Spinal cord (tissue), 10 donors: ENCODE data around the gene TRUB1. TPM values are rescaled to one million over a fixed set of nuclear protein-coding genes. Genes with fewer than 3 reads are reported as not detected.

Source experiments
- DNase-seq, 6 donors: peaks; one replicate each; pipeline versions ENCODE4 v3.0.0 to v3.0.0-alpha.2; 2013 to 2015; ENCODE audit warnings: low spot score in 6 of 6, low read depth in 4 of 6
- H3K27ac ChIP-seq: one replicate; pipeline ENCODE4 v1.5.1; 2013; ENCODE audit warnings: low read depth, low read length, control low read depth
- H3K27me3 ChIP-seq: one replicate; pipeline ENCODE4 v1.6.1; 2013; ENCODE audit warnings: low read length; ENCODE audit not compliant: control insufficient read depth, insufficient read depth
- H3K36me3 ChIP-seq: one replicate; pipeline ENCODE4 v1.6.1; 2013; ENCODE audit warnings: low read length; ENCODE audit not compliant: control insufficient read depth, insufficient read depth
- H3K4me1 ChIP-seq: one replicate; pipeline ENCODE4 v1.6.1; 2013; ENCODE audit warnings: low read length; ENCODE audit not compliant: control insufficient read depth, insufficient read depth
- H3K4me3 ChIP-seq: one replicate; pipeline ENCODE4 v1.5.1; 2013; ENCODE audit warnings: low read depth, low read length, control low read depth
- H3K9me3 ChIP-seq: one replicate; pipeline ENCODE4 v1.6.1; 2013; ENCODE audit warnings: low read length; ENCODE audit not compliant: control insufficient read depth, insufficient read depth
- WGBS: methylation state at CpG from one replicate; pipeline ENCODE4 v1.1.5; 2013; ENCODE audit warnings: missing lambda C conversion rate; ENCODE audit not compliant: insufficient coverage; 5-methylcytosine and 5-hydroxymethylcytosine counted together
- polyA plus RNA-seq, 2 donors: library from polyadenylated mRNA; unstranded; fragments of 120-200 nt; gene quantifications; one replicate each; pipeline ENCODE4 v1.2.1, GENCODE V29; 2013; ENCODE audit not compliant: insufficient read length in 2 of 2
- total RNA-seq, 2 donors: library from RNA; depleted of rRNA in 1 of 2; stranded (reverse); fragments of 120-200 nt in 1 of 2; fragments of >200 nt in 1 of 2; gene quantifications; one replicate each; pipeline versions ENCODE4 v1.2.3 to v1.2.4, GENCODE V29; 2013 to 2014
- donor health status: healthy.

Gene TRUB1
- total and polyA plus RNA-seq, 4 donors = 24.6 to 51.9 (median 30.2) TPM

DNA sequence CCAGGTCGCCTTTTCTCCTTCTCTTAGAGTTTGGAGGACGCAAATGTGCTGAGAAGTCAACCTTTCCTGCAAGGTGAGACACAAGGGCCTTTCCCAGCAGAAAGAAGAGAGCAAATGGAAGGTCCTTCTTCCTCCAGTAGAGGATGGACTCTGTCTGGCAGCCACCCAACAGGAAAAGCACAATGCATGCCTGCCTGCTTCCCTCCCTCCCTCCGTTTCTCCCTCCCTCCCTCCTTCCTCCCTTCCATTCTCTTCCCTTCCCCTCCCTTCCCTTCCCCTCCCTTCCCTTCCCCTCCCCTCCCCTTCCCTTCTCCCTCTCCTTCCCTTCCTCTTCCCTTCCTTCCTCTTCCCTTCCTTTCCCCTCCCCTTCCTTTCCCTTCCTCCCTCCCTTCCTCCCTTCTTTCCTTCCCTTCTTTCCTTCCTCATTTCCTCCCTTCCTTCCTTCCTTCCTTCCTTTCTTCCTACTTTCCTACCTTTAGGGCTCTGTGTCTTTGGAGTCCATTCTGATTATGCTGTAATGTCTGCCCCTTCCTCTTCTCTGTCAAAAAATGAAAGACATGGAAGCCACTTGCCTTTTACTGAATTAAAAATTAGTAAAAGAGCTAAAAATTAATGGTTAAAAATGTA, 66.4 kb downstream of the TRUB1 start:
- Histone ChIP-seq H3K36me3 (no peaks in the 10 kb centered on the region), H3K27ac (no peak overlapping the region), H3K4me3 (no peak overlapping the region), H3K4me1 (peaks cover 4% of the 10 kb centered on the region), H3K27me3 (peaks cover under 1% of the 10 kb centered on the region), H3K9me3 (no peaks in the 10 kb centered on the region)
- DNase-seq = no peak
- 65% methylated on average over 2 of the region's 3 CpGs for WGBS

DNA sequence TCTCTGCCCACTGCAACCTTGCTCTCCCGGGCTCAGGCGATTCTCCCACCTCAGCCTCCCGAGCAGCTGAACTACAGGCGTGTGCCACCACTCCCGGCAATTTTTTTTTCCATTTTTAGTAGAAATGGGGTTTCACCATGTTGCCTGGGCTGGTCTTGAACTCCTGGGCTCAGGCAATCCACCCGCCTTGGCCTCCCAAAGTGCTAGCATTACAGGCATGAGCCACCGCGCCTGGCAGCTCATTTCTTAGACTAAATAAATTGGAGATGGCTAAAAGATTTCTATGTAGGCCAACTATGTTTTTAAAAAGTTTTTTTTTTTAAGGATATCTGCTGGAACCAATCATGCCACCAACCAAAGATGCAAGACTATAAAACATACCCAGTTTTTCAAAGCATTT, 67.8 kb downstream of the TRUB1 start:
- Histone ChIP-seq H3K27ac (no peak overlapping the region), H3K4me3 (no peak overlapping the region), H3K4me1 (peaks cover 4% of the 10 kb centered on the region), H3K36me3 (no peaks in the 10 kb centered on the region), H3K9me3 (no peaks in the 10 kb centered on the region), H3K27me3 (no peaks in the 10 kb centered on the region)
- DNase-seq = no peak
- WGBS = 94% methylated on average over 5 of the region's 8 CpGs

DNA sequence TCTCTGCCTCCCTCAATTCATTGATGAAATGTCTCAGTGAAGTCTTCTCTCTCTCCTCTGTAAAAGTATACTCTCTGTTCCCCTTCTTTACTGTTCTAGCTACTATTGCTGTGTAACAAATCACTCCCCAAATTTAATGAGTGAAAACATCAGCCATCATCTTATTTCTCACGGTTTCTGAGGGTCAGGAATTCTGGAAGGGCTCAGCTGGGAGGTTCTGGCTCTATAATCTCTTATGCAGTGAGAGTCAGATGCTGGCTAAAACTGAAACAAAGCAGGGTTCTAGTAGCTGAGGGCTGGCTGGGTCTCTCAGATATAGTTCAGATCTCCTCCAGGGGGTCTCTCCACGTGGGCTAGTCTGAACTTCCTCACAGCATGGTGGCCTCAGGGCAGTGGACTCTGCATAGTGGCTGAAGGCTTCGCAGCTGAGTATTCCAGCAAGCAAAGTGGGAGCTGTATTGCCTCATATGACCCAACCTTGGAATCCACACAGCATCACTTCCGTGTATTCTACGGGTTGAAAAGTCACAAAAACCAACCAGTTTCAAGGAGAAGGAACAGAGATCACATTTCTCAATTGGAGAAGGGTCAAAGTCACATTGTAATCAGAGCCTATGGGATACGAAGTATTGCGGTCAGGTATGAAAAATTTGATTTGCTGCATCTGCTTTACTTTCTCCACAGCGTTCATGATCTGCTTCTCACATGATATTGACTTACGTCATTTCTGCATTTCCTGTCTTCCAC, 80.4 kb downstream of the TRUB1 start:
- no peak overlapping the region for H3K27ac ChIP-seq
- no peak for DNase-seq
- H3K4me1 ChIP-seq = no peaks in the 10 kb centered on the region
- H3K4me3 ChIP-seq = no peak overlapping the region
- no peaks in the 10 kb centered on the region for H3K27me3 ChIP-seq
- no peaks in the 10 kb centered on the region for H3K9me3 ChIP-seq
- WGBS = 80% methylated on average over 4 of the region's 9 CpGs
- H3K36me3 ChIP-seq = no peaks in the 10 kb centered on the region

DNA sequence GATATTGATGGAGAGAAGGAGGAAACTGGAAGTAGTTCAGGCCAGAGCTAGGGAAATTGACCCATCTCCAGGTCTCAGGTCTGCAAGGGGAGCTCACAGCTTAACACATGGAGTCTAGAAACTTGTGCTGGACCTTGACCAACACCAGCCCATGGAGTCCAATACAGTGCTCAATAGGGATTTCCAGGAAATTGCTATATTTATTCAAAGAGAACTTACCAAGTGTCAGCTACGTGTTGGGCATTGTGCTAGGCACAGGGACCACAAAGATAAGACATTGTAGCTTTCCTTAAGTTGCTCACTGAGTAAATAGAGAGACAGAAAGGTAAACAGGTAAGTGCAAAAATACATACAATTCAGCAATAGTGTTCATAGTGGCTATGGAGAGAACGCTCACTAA, 82.5 kb downstream of the TRUB1 start:
- no peaks in the 10 kb centered on the region for H3K27me3 ChIP-seq
- no peaks in the 10 kb centered on the region for H3K4me1 ChIP-seq
- WGBS = no CpG with 5 or more reads among the region's 2 CpGs
- no peak overlapping the region for H3K27ac ChIP-seq
- no peaks in the 10 kb centered on the region for H3K9me3 ChIP-seq
- no peak for DNase-seq
- H3K36me3 ChIP-seq = no peaks in the 10 kb centered on the region
- no peak overlapping the region for H3K4me3 ChIP-seq

DNA sequence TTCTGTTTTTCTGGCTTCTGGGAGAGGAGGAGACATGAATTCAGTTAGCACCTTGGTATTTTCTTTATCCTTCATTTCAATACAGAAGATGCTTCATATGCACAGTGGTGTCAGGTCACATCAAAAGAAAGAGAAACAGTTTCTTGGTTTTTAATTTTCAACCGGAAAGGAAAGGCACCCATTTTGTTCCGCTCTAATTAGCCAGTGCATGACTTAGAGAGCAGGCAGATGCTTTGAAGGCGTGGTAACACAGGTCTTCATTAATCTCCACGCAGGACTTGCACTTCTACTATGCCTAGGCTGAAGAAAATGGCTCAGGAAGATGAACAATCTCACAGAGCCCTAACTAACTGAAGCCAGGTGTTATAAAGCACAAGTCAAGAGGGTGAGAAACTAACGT, 84.7 kb downstream of the TRUB1 start:
- Histone ChIP-seq H3K27me3 (no peaks in the 10 kb centered on the region), H3K27ac (no peak overlapping the region), H3K36me3 (no peaks in the 10 kb centered on the region), H3K4me1 (no peaks in the 10 kb centered on the region), H3K9me3 (no peaks in the 10 kb centered on the region), H3K4me3 (no peak overlapping the region)
- 51% methylated on average over 3 of the region's 5 CpGs for WGBS
- DNase-seq = no peak

DNA sequence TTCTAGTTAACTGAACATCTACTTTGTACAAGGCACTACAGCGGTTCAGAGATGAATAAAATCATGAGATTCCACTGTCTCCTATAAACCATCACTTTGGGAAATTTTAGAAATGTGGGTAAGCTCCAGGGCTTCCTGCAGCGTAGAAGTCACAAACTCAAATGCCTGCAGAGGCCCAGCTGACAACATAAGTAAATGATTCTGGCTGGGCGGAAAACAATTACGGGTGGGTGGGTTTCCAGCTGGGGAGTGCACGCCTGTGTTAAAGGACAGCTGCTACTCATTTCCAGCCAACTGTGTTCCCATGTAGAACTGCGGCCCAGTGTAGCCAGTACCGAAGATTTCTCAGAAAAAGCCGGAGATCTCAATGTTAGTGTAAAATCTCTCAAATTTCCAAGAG, 85.7 kb downstream of the TRUB1 start:
- 74% methylated on average over 6 of the region's 8 CpGs for WGBS
- Histone ChIP-seq H3K4me3 (no peak overlapping the region), H3K27me3 (no peaks in the 10 kb centered on the region), H3K36me3 (no peaks in the 10 kb centered on the region), H3K27ac (no peak overlapping the region), H3K9me3 (no peaks in the 10 kb centered on the region), H3K4me1 (no peaks in the 10 kb centered on the region)
- peak in 1 of 6 donors; percentile 51 for DNase-seq

DNA sequence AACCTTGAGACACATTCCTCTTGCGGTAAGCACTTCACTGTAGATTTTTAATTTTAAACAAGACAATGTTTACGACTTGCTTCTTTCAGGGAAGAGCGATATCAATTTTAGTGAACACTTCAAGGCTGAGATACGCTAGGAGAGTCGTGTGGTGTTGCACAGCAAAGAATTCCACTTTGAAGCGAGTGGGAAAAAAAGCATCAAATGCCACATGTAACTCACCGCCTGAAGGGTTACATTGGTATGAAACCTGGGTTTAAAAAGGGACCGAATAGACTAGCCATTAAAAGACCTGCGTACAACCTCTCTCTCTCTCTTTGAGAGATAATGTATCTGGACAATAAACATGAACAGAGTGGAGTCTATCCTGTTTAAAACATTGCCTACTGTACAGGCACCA, 86.4 kb downstream of the TRUB1 start:
- no peaks in the 10 kb centered on the region for H3K27me3 ChIP-seq
- H3K4me1 ChIP-seq = no peaks in the 10 kb centered on the region
- no peak overlapping the region for H3K4me3 ChIP-seq
- H3K36me3 ChIP-seq = no peaks in the 10 kb centered on the region
- H3K9me3 ChIP-seq = no peaks in the 10 kb centered on the region
- no peak for DNase-seq
- 91% methylated on average over 4 of the region's 9 CpGs for WGBS
- H3K27ac ChIP-seq = no peak overlapping the region

DNA sequence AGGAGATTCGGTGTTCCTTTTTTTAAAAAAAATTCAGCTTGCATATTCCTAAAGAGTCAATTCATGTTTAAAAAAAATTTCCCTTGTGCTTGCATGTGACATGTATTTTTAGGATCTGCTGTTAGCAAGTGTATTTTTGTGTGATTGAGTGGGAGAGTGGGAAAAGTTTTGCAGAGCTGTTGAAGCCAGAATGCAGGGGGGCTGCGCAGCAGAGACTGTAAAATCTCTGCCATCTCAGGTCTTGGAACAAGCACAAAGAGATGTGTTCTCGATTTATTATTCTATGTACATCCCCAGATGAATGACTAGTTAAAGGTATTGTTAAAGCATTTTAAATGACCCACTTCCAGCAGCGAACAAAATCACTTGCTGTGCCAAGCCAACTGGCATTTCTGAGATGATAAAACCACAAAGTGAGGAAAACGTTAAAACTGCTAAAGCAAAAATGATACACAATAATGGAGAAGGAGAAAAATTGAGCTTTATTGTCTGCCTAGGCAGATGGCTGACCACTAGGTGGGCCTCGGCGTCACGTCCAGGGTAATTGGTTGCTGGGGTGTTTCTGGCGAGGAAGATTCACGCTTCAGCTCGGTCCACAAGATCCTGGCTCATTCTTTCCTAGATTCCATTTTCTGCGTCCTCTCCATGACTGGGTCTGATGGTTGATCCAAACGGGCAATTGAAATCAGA, 88.2 kb downstream of the TRUB1 start:
- WGBS = 17% methylated on average over 1 of the region's 13 CpGs
- Histone ChIP-seq H3K9me3 (no peaks in the 10 kb centered on the region), H3K27me3 (no peaks in the 10 kb centered on the region), H3K36me3 (no peaks in the 10 kb centered on the region), H3K4me3 (no peak overlapping the region), H3K4me1 (no peaks in the 10 kb centered on the region), H3K27ac (no peak overlapping the region)
- peak in 3 of 6 donors; percentile 22 to 90 (median 78) for DNase-seq

DNA sequence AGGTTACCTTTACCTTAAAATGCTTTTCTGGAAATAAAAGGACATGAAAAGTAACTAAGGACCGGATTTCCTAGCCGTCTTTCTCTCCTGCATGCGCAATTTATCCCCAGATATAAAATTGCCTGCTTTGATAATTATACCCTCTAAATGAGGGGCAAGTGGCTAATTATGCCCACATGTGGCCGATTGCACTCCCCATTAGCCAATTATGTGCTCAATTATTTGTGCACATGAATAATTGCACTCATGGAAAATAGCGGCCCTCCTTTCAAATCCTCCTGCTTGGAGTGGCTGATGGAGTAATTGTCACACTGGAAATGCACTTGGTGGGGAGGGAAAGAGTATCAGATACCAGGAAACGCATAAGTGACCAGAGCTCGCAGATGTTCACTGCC, 88.7 kb downstream of the TRUB1 start:
- DNase-seq = peak in 2 of 6 donors; percentile 44 to 92
- 61% methylated on average over 6 of the region's 7 CpGs for WGBS
- no peak overlapping the region for H3K4me3 ChIP-seq
- no peaks in the 10 kb centered on the region for H3K4me1 ChIP-seq
- no peaks in the 10 kb centered on the region for H3K9me3 ChIP-seq
- no peak overlapping the region for H3K27ac ChIP-seq
- H3K36me3 ChIP-seq = no peaks in the 10 kb centered on the region
- H3K27me3 ChIP-seq = no peaks in the 10 kb centered on the region
